ENCODE data around the gene PBLD. TPM values are rescaled to one million over a fixed set of nuclear protein-coding genes. Genes with fewer than 3 reads are reported as not detected.
"Not testable (repeated sequence)": the region's sequence is repeated elsewhere in the genome, so short reads cannot be mapped to it uniquely, and the experiment has no call there.

PBLD gene
- total RNA-seq, 1 donor from 2014 or later: 0.53 TPM

GRCh38 chr10:68247931-68248330 lies 84.8 kb downstream of the PBLD start:
- DNase-seq (ENCODE audit: low read depth) (no peak), FAIRE-seq (no peak)
- no peaks in the 10 kb centered on the region for H3K36me3 ChIP-seq (ENCODE audit: control insufficient read depth, insufficient read depth, low read length)
- no peak for TF ChIP-seq CTCF (IDR thresholded peaks at IDR 0.05; ENCODE audit: insufficient read depth, low read length, severe bottlenecking)
- no peak overlapping the region for H3K4me3 ChIP-seq (ENCODE audit: low read depth, low read length)
- H3K27me3 ChIP-seq (ENCODE audit: control insufficient read depth, insufficient read depth, low read length): no peaks in the 10 kb centered on the region

- not testable (repeated sequence) for H3K36me3 ChIP-seq (ENCODE audit: control insufficient read depth, insufficient read depth, low read length); H3K27me3 ChIP-seq (ENCODE audit: control insufficient read depth, insufficient read depth, low read length); DNase-seq (ENCODE audit: low read depth); H3K4me3 ChIP-seq (ENCODE audit: low read depth, low read length); FAIRE-seq
Observed at GRCh38 chr10:68246397-68246796, 86.3 kb downstream of the PBLD start.

- Histone ChIP-seq H3K36me3 (ENCODE audit: control insufficient read depth, insufficient read depth, low read length) (no peaks in the 10 kb centered on the region), H3K4me3 (ENCODE audit: low read depth, low read length) (no peak overlapping the region), H3K27me3 (ENCODE audit: control insufficient read depth, insufficient read depth, low read length) (no peaks in the 10 kb centered on the region)
- DNase-seq (ENCODE audit: low read depth) (no peak), FAIRE-seq (no peak)
- TF ChIP-seq CTCF (IDR thresholded peaks at IDR 0.05; ENCODE audit: insufficient read depth, low read length, severe bottlenecking): no peak
Observed at GRCh38 chr10:68242051-68242450, 90.7 kb downstream of the PBLD start.

GRCh38 chr10:68239596-68240150 lies 93.1 kb downstream of the PBLD start:
- no peak overlapping the region for H3K4me3 ChIP-seq (ENCODE audit: low read depth, low read length)
- no peak for FAIRE-seq
- no peaks in the 10 kb centered on the region for H3K27me3 ChIP-seq (ENCODE audit: control insufficient read depth, insufficient read depth, low read length)
- TF ChIP-seq CTCF (IDR thresholded peaks at IDR 0.05; ENCODE audit: insufficient read depth, low read length, severe bottlenecking): no peak
- no peak for DNase-seq (ENCODE audit: low read depth)
- H3K36me3 ChIP-seq (ENCODE audit: control insufficient read depth, insufficient read depth, low read length): no peaks in the 10 kb centered on the region

GRCh38 chr10:68239069-68239468 lies 93.7 kb downstream of the PBLD start:
- no peak for TF ChIP-seq CTCF (IDR thresholded peaks at IDR 0.05; ENCODE audit: insufficient read depth, low read length, severe bottlenecking)
- Histone ChIP-seq H3K4me3 (ENCODE audit: low read depth, low read length) (no peak overlapping the region), H3K27me3 (ENCODE audit: control insufficient read depth, insufficient read depth, low read length) (no peaks in the 10 kb centered on the region), H3K36me3 (ENCODE audit: control insufficient read depth, insufficient read depth, low read length) (no peaks in the 10 kb centered on the region)
- no peak for DNase-seq (ENCODE audit: low read depth)
- no peak for FAIRE-seq

GRCh38 chr10:68238371-68238770 lies 94.4 kb downstream of the PBLD start:
- TF ChIP-seq CTCF (IDR thresholded peaks at IDR 0.05; ENCODE audit: insufficient read depth, low read length, severe bottlenecking): no peak
- DNase-seq (ENCODE audit: low read depth): no peak
- Histone ChIP-seq H3K4me3 (ENCODE audit: low read depth, low read length) (no peak overlapping the region), H3K36me3 (ENCODE audit: control insufficient read depth, insufficient read depth, low read length) (no peaks in the 10 kb centered on the region), H3K27me3 (ENCODE audit: control insufficient read depth, insufficient read depth, low read length) (no peaks in the 10 kb centered on the region)
- no peak for FAIRE-seq
